HEK293 (cell line): ENCODE data around the gene CUL9.

Source experiments
- CTCF ChIA-PET: fragments of 350-600 bp; formaldehyde crosslinking; extraction: SDS; loops from one replicate; lab custom pipeline; 2021; ENCODE audit warnings: antibody characterized with exemption; lab: Yijun Ruan, JAX
- POLR2A ChIA-PET: fragments of 300-600 bp; formaldehyde crosslinking; extraction: SDS; loops from one replicate; lab custom pipeline; 2020; ENCODE audit warnings: antibody characterized with exemption, inconsistent platforms; lab: Yijun Ruan, JAX
- H3K27ac ChIP-seq: fragments of 200-500 bp; sonication (Bioruptor generic); 2 replicates; pipeline ENCODE4 v1.5.1; 2014; ENCODE audit warnings: low read depth, low read length, control low read depth, inconsistent platforms; ENCODE audit errors: extremely low read depth
- H3K36me3 ChIP-seq, 2 experiments: fragments of 200-500 bp in 1 of 2; sonication (Bioruptor generic) in 1 of 2; 1 replicate in 1 of 2; 2 replicates in 1 of 2; pipeline ENCODE4 v1.5.1; 2014 to 2017; ENCODE audit warnings: inconsistent platforms in 2 of 2, low read length in 2 of 2; ENCODE audit not compliant: control insufficient read depth in 2 of 2, insufficient read depth in 1 of 2
- H3K4me1 ChIP-seq: fragments of 200-500 bp; sonication (Bioruptor generic); 2 replicates; pipeline ENCODE4 v1.5.1; 2014; ENCODE audit warnings: mild to moderate bottlenecking, low read length, inconsistent platforms; ENCODE audit not compliant: control insufficient read depth, insufficient read depth
- H3K4me3 ChIP-seq: 2 replicates; pipeline ENCODE4 v1.5.1; 2011; ENCODE audit warnings: low read depth, mild to moderate bottlenecking, control low read depth, low read length, moderate library complexity
- H3K9me3 ChIP-seq: fragments of 200-500 bp; sonication (Bioruptor generic); 2 replicates; pipeline ENCODE4 v1.5.1; 2014; ENCODE audit warnings: low read depth, low read length, inconsistent platforms; ENCODE audit not compliant: control insufficient read depth, insufficient read depth
- KLF10 ChIP-seq: fragments of 450-650 bp; IDR thresholded peaks from 2 replicates; pipeline ENCODE4 v1.5.1; 2018; ENCODE audit warnings: missing biosample characterization, mild to moderate bottlenecking, missing genetic modification characterization
- KLF9 ChIP-seq: fragments of 450-650 bp; formaldehyde crosslinking; IDR thresholded peaks from 2 replicates; pipeline ENCODE4 v1.5.1; 2016; ENCODE audit warnings: missing biosample characterization, missing genetic modification characterization, low read depth
- PRDM10 ChIP-seq: fragments of 450-650 bp; formaldehyde crosslinking; IDR thresholded peaks from 2 replicates; pipeline ENCODE4 v1.5.1; 2016; ENCODE audit warnings: missing biosample characterization, missing genetic modification characterization
- REST ChIP-seq: fragments of 450-650 bp; formaldehyde crosslinking; IDR thresholded peaks from 2 replicates; pipeline ENCODE4 v1.5.1; 2016; ENCODE audit warnings: missing biosample characterization, missing genetic modification characterization
- SCRT1 ChIP-seq: fragments of 450-650 bp; formaldehyde crosslinking; IDR thresholded peaks from 2 replicates; pipeline ENCODE4 v1.5.1; 2016; ENCODE audit warnings: missing biosample characterization, missing genetic modification characterization, borderline replicate concordance
- ZEB2 ChIP-seq: fragments of 450-650 bp; formaldehyde crosslinking; IDR thresholded peaks from 2 replicates; pipeline ENCODE4 v1.5.1; 2016; ENCODE audit warnings: missing biosample characterization, missing genetic modification characterization
- ZNF138 ChIP-seq: fragments of 450-650 bp; formaldehyde crosslinking; IDR thresholded peaks from 2 replicates; pipeline ENCODE4 v1.5.1; 2016; ENCODE audit warnings: missing biosample characterization, missing genetic modification characterization, borderline replicate concordance
- ZNF350 ChIP-seq: fragments of 450-650 bp; formaldehyde crosslinking; IDR thresholded peaks from 2 replicates; pipeline ENCODE4 v1.5.0; 2017; ENCODE audit warnings: missing biosample characterization, mild to moderate bottlenecking, missing genetic modification characterization
- ZNF391 ChIP-seq: fragments of 450-650 bp; formaldehyde crosslinking; IDR thresholded peaks from 2 replicates; pipeline ENCODE4 v1.5.1; 2016; ENCODE audit warnings: low read depth, missing biosample characterization, missing genetic modification characterization, borderline replicate concordance
- ZNF560 ChIP-seq: fragments of 450-650 bp; formaldehyde crosslinking; IDR thresholded peaks from 2 replicates; pipeline ENCODE4 v1.5.1; 2017; ENCODE audit warnings: missing biosample characterization, missing genetic modification characterization, borderline replicate concordance
- ZNF596 ChIP-seq: fragments of 450-650 bp; IDR thresholded peaks from 2 replicates; pipeline ENCODE4 v1.5.0; 2018; ENCODE audit warnings: missing biosample characterization, mild to moderate bottlenecking, missing genetic modification characterization, moderate library complexity
- ZNF645 ChIP-seq: fragments of 450-650 bp; formaldehyde crosslinking; IDR thresholded peaks from 2 replicates; pipeline ENCODE4; 2016; ENCODE audit warnings: missing biosample characterization, missing genetic modification characterization
- ZNF664 ChIP-seq: fragments of 450-650 bp; formaldehyde crosslinking; IDR thresholded peaks from 2 replicates; pipeline ENCODE4 v1.5.1; 2016; ENCODE audit warnings: missing biosample characterization, missing genetic modification characterization
- ZNF785 ChIP-seq: fragments of 450-650 bp; formaldehyde crosslinking; IDR thresholded peaks from 2 replicates; pipeline ENCODE4 v1.5.1; 2016; ENCODE audit warnings: missing biosample characterization, missing genetic modification characterization
- ZNF830 ChIP-seq: fragments of 450-650 bp; IDR thresholded peaks from 2 replicates; pipeline ENCODE4 v1.5.0; 2018; ENCODE audit warnings: missing biosample characterization, missing genetic modification characterization, low read depth, mild to moderate bottlenecking, moderate library complexity
- ZSCAN4 ChIP-seq: fragments of 450-650 bp; formaldehyde crosslinking; IDR thresholded peaks from 2 replicates; pipeline ENCODE4 v1.5.1; 2017; ENCODE audit warnings: missing biosample characterization, missing genetic modification characterization

The CUL9 gene

GRCh38 chr6:43196337-43196736 is 14.3 kb downstream of the CUL9 start (continued):
- no peak for TF ChIP-seq PRDM10 (tag by site-specific recombination)
- no peak for TF ChIP-seq ZNF350 (tag by site-specific recombination)
- no peak for TF ChIP-seq ZNF830 (tag by site-specific recombination)
- no peak for TF ChIP-seq ZNF391 (tag by site-specific recombination)
- TF ChIP-seq ZNF785 (tag by site-specific recombination) = no peak
- TF ChIP-seq, all 188 proteins: peak for 0

- POLR2A ChIA-PET = interaction anchor here (1.8 kb wide), 1 partner anchor 18 kb away, joined by 12 read pairs; the partner anchor contains the start of gene CUL9
Measured at GRCh38 chr6:43199912-43200311, 17.9 kb downstream of the CUL9 start.

More at GRCh38 chr6:43199912-43200311, 17.9 kb downstream of the CUL9 start:
- Histone ChIP-seq H3K9me3 (no peaks in the 10 kb centered on the region), H3K4me3 (no peak overlapping the region), H3K4me1 (no peaks in the 10 kb centered on the region), H3K27ac (no peak overlapping the region), H3K36me3 (peaks cover 4 to 26% of the 10 kb centered on the region in 2 experiments; a peak in 2 of 3 replicates)
- CTCF ChIA-PET = interaction anchor here (0.6 to 1.0 kb wide), 4 partner anchors 20 to 299 kb away, joined by 3 to 5 read pairs (median 3); partner anchors contain the start of gene DNPH1
- no peak for TF ChIP-seq ZNF138 (tag by site-specific recombination)
- TF ChIP-seq ZNF560 (tag by site-specific recombination) = no peak
- no peak for TF ChIP-seq REST (tag by site-specific recombination)
- TF ChIP-seq SCRT1 (tag by site-specific recombination) = no peak
- no peak for TF ChIP-seq KLF9 (tag by site-specific recombination)
- TF ChIP-seq ZSCAN4 (tag by site-specific recombination) = no peak
- no peak for TF ChIP-seq KLF10 (tag by site-specific recombination)
- no peak for TF ChIP-seq ZEB2
- TF ChIP-seq ZNF645 (tag by site-specific recombination) = no peak
- TF ChIP-seq ZNF664 (tag by site-specific recombination) = no peak
- TF ChIP-seq ZNF596 (tag by site-specific recombination) = no peak
